MM.1S (cell line): ENCODE results near the gene CUBN.

ENCODE experiments used
- EZH2 ChIP-seq: fragments of 300-600 bp; sonication (generic); optimal IDR thresholded peaks from 2 replicates; pipeline ENCODE3; 2017; ENCODE audit warnings: low read depth, mild to moderate bottlenecking, antibody characterized with exemption, low read length, mixed read lengths
- EZH2phosphoT487 ChIP-seq: fragments of 300-600 bp; sonication (generic); IDR thresholded peaks from 2 replicates; pipeline ENCODE4 v1.6.1; 2018; ENCODE audit warnings: antibody characterized with exemption, low read length
- TF ChIP-seq, protein P1 (sequence below): fragments of 300-600 bp; sonication (generic); IDR thresholded peaks from 2 replicates; pipeline ENCODE4 v1.5.1; 2016; ENCODE audit warnings: antibody characterized with exemption, low read length, mixed read lengths

DNA sequence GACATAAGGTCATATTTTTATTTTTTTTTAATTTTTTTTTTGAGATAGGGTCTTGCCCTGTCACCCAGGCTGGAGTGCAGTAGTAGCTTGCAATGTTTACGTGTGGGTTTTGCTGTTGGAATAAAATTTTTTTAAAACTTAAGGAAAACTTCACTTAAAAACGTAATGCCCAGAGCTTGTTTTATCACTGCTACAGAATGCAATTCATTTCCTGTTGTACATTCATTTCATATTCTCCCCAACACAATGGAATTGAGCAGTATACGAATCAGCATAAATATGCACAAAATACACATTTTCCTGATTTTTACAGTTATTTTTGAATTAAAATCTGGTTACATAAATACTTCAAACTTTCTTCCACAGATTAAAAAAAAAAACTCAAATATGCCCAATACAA is 352.7 kb downstream of the CUBN start:
- TF ChIP-seq, protein P1, sequence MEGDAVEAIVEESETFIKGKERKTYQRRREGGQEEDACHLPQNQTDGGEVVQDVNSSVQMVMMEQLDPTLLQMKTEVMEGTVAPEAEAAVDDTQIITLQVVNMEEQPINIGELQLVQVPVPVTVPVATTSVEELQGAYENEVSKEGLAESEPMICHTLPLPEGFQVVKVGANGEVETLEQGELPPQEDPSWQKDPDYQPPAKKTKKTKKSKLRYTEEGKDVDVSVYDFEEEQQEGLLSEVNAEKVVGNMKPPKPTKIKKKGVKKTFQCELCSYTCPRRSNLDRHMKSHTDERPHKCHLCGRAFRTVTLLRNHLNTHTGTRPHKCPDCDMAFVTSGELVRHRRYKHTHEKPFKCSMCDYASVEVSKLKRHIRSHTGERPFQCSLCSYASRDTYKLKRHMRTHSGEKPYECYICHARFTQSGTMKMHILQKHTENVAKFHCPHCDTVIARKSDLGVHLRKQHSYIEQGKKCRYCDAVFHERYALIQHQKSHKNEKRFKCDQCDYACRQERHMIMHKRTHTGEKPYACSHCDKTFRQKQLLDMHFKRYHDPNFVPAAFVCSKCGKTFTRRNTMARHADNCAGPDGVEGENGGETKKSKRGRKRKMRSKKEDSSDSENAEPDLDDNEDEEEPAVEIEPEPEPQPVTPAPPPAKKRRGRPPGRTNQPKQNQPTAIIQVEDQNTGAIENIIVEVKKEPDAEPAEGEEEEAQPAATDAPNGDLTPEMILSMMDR, result no peak
- no peak for TF ChIP-seq EZH2
- no peak for TF ChIP-seq EZH2phosphoT487
